SK-N-SH treated with all-trans-retinoic acid at 6 μM for 48 hours (cell line): Measurements from ENCODE around the gene MAGEB17.
A peak's percentile ranks its signal among the peaks of the same experiment; 100 is the strongest.
"Not testable (repeated sequence)": the region's sequence is repeated elsewhere in the genome, so short reads cannot be mapped to it uniquely, and the experiment has no call there.

ENCODE experiments used
- ATAC-seq: fragments of 200-7000 bp; cut with Tn5 transposase; 3 replicates; pipeline ENCODE4 v1.9.1; 2020; ENCODE audit warnings: mild to moderate bottlenecking, moderate library complexity
- BACH2 ChIP-seq: fragments of 250-450 bp; sonication (Bioruptor Pico); IDR thresholded peaks from 2 replicates; pipeline ENCODE4 v1.9.0; 2021; ENCODE audit warnings: mild to moderate bottlenecking, borderline replicate concordance
- CSDC2 ChIP-seq: fragments of 250-450 bp; sonication (Bioruptor Pico); IDR thresholded peaks from 2 replicates; pipeline ENCODE4 v1.5.0; 2020; ENCODE audit warnings: mild to moderate bottlenecking, moderate library complexity
- CSRNP3 ChIP-seq: fragments of 250-450 bp; sonication (Bioruptor Pico); IDR thresholded peaks from 2 replicates; pipeline ENCODE4 v1.5.1; 2021; ENCODE audit warnings: mild to moderate bottlenecking, moderate library complexity
- ESRRG ChIP-seq: fragments of 250-450 bp; sonication (Bioruptor Pico); IDR thresholded peaks from 2 replicates; pipeline ENCODE4 v1.6.1; 2021; ENCODE audit warnings: mild to moderate bottlenecking
- GLIS3 ChIP-seq: fragments of 250-450 bp; sonication (Bioruptor Pico); IDR thresholded peaks from 2 replicates; pipeline ENCODE4 v1.5.0; 2020; ENCODE audit warnings: mild to moderate bottlenecking, moderate library complexity
- ISL1 ChIP-seq: fragments of 250-450 bp; sonication (Bioruptor Pico); IDR thresholded peaks from 2 replicates; pipeline ENCODE4 v2.1.2; 2022; ENCODE audit warnings: mild to moderate bottlenecking, moderate library complexity
- OSR1 ChIP-seq: fragments of 250-450 bp; sonication (Bioruptor Pico); IDR thresholded peaks from 2 replicates; pipeline ENCODE4 v1.8.0; 2022; ENCODE audit warnings: moderate library complexity, mild to moderate bottlenecking, inconsistent platforms
- PATZ1 ChIP-seq: fragments of 250-450 bp; sonication (Bioruptor Pico); IDR thresholded peaks from 2 replicates; pipeline ENCODE4 v1.8.0; 2020; ENCODE audit warnings: mild to moderate bottlenecking, moderate library complexity, borderline replicate concordance
- PPARA ChIP-seq: fragments of 250-450 bp; sonication (Bioruptor Pico); IDR thresholded peaks from 2 replicates; pipeline ENCODE4 v1.5.0; 2020; ENCODE audit warnings: mild to moderate bottlenecking, borderline replicate concordance
- RARB ChIP-seq: fragments of 250-450 bp; sonication (Bioruptor Pico); IDR thresholded peaks from 2 replicates; pipeline ENCODE4 v1.8.0; 2021; ENCODE audit warnings: mild to moderate bottlenecking, moderate library complexity
- TCF4 ChIP-seq: fragments of 250-450 bp; sonication (Bioruptor Pico); IDR thresholded peaks from 2 replicates; pipeline ENCODE4 v1.8.0; 2021; ENCODE audit warnings: mild to moderate bottlenecking, moderate library complexity, borderline replicate concordance
- TOX ChIP-seq: fragments of 250-450 bp; sonication (Bioruptor Pico); IDR thresholded peaks from 2 replicates; pipeline ENCODE4 v1.8.0; 2021; ENCODE audit warnings: mild to moderate bottlenecking, moderate library complexity, borderline replicate concordance
- ZFP3 ChIP-seq: fragments of 250-450 bp; sonication (Bioruptor Pico); IDR thresholded peaks from 2 replicates; pipeline ENCODE4 v1.5.0; 2020; ENCODE audit warnings: mild to moderate bottlenecking, moderate library complexity
- ZFP30 ChIP-seq: fragments of 450-650 bp; formaldehyde crosslinking; IDR thresholded peaks from 2 replicates; pipeline ENCODE4 v1.5.0; 2022; ENCODE audit warnings: mild to moderate bottlenecking, moderate library complexity
- ZNF565 ChIP-seq: fragments of 450-650 bp; formaldehyde crosslinking; conservative IDR thresholded peaks from 2 replicates; pipeline ENCODE4 v1.5.0; 2020; ENCODE audit warnings: low read depth, mild to moderate bottlenecking, moderate library complexity
- ZNF70 ChIP-seq: fragments of 450-650 bp; formaldehyde crosslinking; IDR thresholded peaks from 2 replicates; pipeline ENCODE4 v1.5.0; 2020; ENCODE audit warnings: mild to moderate bottlenecking, moderate library complexity
- TF ChIP-seq, protein P1 (sequence below): fragments of 250-450 bp; sonication (Bioruptor Pico); IDR thresholded peaks from 2 replicates; pipeline ENCODE4 v1.8.0; 2021; ENCODE audit warnings: low read depth, mild to moderate bottlenecking, moderate library complexity, borderline replicate concordance
- TF ChIP-seq, protein P2 (sequence below): fragments of 250-450 bp; sonication (Bioruptor Pico); IDR thresholded peaks from 2 replicates; pipeline ENCODE4 v1.5.1; 2020; ENCODE audit warnings: low read depth, mild to moderate bottlenecking, moderate library complexity
- TF ChIP-seq, protein P3 (sequence below): fragments of 250-450 bp; sonication (Bioruptor Pico); IDR thresholded peaks from 2 replicates; pipeline ENCODE4 v1.5.0; 2020; ENCODE audit warnings: mild to moderate bottlenecking, moderate library complexity

The MAGEB17 gene

DNA sequence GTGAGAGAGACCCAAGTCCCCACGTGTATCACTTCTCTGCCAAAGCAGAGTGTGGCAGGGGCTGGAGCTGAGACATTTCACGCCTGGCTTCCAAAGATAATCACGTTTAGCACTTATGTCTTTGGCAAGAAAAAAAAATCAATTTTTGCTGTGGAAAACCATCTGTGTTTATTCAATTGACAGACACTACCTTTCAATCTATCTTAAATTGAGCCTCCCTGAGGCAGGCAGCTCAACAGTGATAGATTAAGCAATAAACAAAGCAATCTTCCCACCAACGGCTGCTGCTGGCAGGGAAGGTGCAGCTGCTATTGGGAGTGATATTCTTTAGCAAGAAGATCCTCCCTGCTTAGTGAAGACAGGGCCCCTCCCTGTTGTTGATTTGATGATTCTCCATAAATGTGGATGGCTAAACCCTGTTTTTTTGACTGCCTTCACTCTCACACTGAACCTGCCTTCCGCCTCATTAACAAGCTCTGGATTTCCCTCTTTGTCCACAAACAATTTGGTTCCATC is 11.6 kb upstream of the MAGEB17 start:
- TF ChIP-seq GLIS3 (CRISPR knock-in tag): no peak
- no peak for TF ChIP-seq ESRRG (CRISPR knock-in tag)
- no peak for TF ChIP-seq TCF4 (CRISPR knock-in tag)
- TF ChIP-seq TOX (CRISPR knock-in tag): no peak
- no peak for TF ChIP-seq ISL1 (CRISPR knock-in tag)
- TF ChIP-seq PATZ1 (CRISPR knock-in tag): no peak
- no peak for TF ChIP-seq PPARA (CRISPR knock-in tag)
- TF ChIP-seq, protein P1, sequence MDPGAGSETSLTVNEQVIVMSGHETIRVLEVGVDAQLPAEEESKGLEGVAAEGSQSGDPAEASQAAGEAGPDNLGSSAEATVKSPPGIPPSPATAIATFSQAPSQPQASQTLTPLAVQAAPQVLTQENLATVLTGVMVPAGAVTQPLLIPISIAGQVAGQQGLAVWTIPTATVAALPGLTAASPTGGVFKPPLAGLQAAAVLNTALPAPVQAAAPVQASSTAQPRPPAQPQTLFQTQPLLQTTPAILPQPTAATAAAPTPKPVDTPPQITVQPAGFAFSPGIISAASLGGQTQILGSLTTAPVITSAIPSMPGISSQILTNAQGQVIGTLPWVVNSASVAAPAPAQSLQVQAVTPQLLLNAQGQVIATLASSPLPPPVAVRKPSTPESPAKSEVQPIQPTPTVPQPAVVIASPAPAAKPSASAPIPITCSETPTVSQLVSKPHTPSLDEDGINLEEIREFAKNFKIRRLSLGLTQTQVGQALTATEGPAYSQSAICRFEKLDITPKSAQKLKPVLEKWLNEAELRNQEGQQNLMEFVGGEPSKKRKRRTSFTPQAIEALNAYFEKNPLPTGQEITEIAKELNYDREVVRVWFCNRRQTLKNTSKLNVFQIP (CRISPR knock-in tag): no peak
- TF ChIP-seq, protein P2, sequence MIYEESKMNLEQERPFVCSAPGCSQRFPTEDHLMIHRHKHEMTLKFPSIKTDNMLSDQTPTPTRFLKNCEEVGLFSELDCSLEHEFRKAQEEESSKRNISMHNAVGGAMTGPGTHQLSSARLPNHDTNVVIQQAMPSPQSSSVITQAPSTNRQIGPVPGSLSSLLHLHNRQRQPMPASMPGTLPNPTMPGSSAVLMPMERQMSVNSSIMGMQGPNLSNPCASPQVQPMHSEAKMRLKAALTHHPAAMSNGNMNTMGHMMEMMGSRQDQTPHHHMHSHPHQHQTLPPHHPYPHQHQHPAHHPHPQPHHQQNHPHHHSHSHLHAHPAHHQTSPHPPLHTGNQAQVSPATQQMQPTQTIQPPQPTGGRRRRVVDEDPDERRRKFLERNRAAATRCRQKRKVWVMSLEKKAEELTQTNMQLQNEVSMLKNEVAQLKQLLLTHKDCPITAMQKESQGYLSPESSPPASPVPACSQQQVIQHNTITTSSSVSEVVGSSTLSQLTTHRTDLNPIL (CRISPR knock-in tag): no peak
- no peak for TF ChIP-seq ZNF565 (CRISPR knock-in tag)
- TF ChIP-seq RARB (CRISPR knock-in tag): no peak
- no peak for TF ChIP-seq ZFP30 (CRISPR knock-in tag)
- no peak for TF ChIP-seq ZFP3
- TF ChIP-seq CSDC2 (CRISPR knock-in tag): no peak
- no peak for TF ChIP-seq CSRNP3 (CRISPR knock-in tag)
- TF ChIP-seq ZNF70 (CRISPR knock-in tag): no peak
- TF ChIP-seq, protein P3, sequence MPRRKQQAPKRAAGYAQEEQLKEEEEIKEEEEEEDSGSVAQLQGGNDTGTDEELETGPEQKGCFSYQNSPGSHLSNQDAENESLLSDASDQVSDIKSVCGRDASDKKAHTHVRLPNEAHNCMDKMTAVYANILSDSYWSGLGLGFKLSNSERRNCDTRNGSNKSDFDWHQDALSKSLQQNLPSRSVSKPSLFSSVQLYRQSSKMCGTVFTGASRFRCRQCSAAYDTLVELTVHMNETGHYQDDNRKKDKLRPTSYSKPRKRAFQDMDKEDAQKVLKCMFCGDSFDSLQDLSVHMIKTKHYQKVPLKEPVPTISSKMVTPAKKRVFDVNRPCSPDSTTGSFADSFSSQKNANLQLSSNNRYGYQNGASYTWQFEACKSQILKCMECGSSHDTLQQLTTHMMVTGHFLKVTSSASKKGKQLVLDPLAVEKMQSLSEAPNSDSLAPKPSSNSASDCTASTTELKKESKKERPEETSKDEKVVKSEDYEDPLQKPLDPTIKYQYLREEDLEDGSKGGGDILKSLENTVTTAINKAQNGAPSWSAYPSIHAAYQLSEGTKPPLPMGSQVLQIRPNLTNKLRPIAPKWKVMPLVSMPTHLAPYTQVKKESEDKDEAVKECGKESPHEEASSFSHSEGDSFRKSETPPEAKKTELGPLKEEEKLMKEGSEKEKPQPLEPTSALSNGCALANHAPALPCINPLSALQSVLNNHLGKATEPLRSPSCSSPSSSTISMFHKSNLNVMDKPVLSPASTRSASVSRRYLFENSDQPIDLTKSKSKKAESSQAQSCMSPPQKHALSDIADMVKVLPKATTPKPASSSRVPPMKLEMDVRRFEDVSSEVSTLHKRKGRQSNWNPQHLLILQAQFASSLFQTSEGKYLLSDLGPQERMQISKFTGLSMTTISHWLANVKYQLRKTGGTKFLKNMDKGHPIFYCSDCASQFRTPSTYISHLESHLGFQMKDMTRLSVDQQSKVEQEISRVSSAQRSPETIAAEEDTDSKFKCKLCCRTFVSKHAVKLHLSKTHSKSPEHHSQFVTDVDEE (CRISPR knock-in tag): no peak
- no peak for TF ChIP-seq OSR1 (CRISPR knock-in tag)
- TF ChIP-seq, all 23 proteins: peak for 0
- ATAC-seq: no peak

DNA sequence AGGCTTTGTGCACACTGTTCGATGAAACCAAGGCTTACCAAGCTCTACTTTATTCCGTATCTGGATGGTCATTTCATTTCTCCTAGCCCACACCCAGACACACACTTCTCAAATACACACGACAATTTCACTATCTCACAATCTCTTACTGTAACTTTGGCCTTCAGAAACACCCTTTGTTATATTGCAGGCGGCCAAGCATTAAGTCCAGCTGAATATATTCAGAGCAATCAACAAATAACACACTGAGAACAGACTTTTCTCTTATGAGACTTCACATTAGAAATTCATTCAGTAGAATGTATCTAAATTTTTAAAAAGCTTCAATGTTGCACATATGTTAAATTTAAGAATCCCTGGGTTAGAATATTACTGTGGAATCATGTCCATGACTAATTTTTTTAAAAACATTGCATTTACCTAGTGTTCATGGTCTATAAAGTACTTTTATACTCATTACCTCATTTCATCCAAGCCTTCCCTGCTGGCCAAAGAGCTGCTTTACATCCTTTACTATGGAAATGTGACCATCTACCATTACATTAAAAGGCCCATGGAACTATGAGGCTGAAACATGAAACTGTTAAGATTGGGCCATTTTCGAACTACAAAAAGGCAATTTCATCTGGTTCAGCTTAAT is 10.5 kb upstream of the MAGEB17 start:
- no peak for TF ChIP-seq BACH2 (CRISPR knock-in tag)
- no peak for TF ChIP-seq ESRRG (CRISPR knock-in tag)
- no peak for ATAC-seq

DNA sequence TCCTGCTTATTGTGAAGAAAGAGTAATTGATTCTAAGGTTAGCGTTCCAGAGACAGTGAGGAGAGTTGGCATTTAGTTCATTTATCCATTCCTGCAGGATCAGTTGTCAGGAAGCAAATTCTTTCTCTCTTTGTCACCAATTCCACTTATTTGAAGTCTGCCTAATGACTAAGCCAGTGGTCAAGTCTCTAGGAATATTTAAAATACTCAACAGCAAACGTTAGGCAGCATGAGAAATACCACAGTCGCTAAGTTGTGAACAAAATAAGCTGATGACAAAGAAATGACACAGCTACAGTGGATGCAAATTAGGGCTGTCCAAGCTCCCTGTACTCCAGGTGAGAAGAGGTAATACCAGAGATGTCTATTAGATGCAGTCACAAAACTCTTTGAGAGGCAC is 6.6 kb upstream of the MAGEB17 start:
- ATAC-seq: peak; percentile 91
- TF ChIP-seq TOX (CRISPR knock-in tag): 0 out of 2 replicates have a peak, but pooled peaks have one; percentile 28
- TF ChIP-seq, protein P1 (CRISPR knock-in tag): no peak

DNA sequence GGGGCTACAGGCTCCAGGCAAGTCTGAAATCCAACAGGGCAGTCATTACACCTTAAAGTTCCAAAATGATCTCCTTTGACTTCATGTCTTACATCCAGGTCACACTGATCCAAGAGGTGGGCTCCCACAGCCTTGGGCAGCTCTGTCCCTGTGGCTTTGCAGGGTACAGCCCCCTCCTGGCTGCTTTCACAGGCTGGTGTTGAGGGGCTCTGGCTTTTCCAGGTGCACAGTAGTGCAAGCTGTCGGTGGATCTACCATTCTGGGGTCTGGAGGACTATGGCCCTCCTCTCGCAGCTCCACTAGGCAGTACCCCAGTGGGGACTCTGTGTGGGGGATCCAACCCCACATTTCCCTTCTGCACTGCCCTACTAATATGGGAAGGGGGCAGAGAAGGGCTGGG is 6.1 kb upstream of the MAGEB17 start:
- not testable (repeated sequence) for ATAC-seq
